PC-3 (cell line): ENCODE data around the gene TARBP1.

ENCODE experiments used
- CTCF ChIP-seq: fragments of 300-600 bp; sonication (generic); conservative IDR thresholded peaks from 2 replicates; pipeline ENCODE4 v1.5.1; 2017; ENCODE audit warnings: antibody characterized with exemption, low read depth, mild to moderate bottlenecking, low read length
- EZH2 ChIP-seq: fragments of 300-600 bp; sonication (generic); IDR thresholded peaks from one replicate; pipeline ENCODE4 v1.6.1; 2017; ENCODE audit warnings: antibody characterized with exemption, mild to moderate bottlenecking, low read length; ENCODE audit not compliant: unreplicated experiment

GRCh38 chr1:234517110-234517802, 38.3 kb upstream of the TARBP1 start:
- TF ChIP-seq CTCF (no peak), EZH2 (no peak)
